ENCODE results near the gene LCLAT1.
"Not testable (repeated sequence)": the region's sequence is repeated elsewhere in the genome, so short reads cannot be mapped to it uniquely, and the experiment has no call there.

LCLAT1 gene

GRCh38 chr2:30511122-30512083 is 64.4 kb downstream of the LCLAT1 start:
- Histone ChIP-seq H3K9me3 (ENCODE audit: control insufficient read depth, low read length) (no peaks in the 10 kb centered on the region), H3K36me3 (ENCODE audit: control insufficient read depth, insufficient read depth, low read length) (no peaks in the 10 kb centered on the region), H3K4me1 (ENCODE audit: control insufficient read depth, insufficient read depth, low read length, poor library complexity, severe bottlenecking) (no peaks in the 10 kb centered on the region), H3K4me3 (ENCODE audit: insufficient read depth, low read depth, low read length, poor library complexity, severe bottlenecking) (no peak overlapping the region), H3K27me3 (replicated peaks; ENCODE audit: control insufficient read depth, insufficient read depth, low read length, poor library complexity, severe bottlenecking) (no peaks in the 10 kb centered on the region), H3K27ac (ENCODE audit: insufficient read depth, low read length, poor library complexity, severe bottlenecking) (no peak overlapping the region)
- no peak for DNase-seq

DNA sequence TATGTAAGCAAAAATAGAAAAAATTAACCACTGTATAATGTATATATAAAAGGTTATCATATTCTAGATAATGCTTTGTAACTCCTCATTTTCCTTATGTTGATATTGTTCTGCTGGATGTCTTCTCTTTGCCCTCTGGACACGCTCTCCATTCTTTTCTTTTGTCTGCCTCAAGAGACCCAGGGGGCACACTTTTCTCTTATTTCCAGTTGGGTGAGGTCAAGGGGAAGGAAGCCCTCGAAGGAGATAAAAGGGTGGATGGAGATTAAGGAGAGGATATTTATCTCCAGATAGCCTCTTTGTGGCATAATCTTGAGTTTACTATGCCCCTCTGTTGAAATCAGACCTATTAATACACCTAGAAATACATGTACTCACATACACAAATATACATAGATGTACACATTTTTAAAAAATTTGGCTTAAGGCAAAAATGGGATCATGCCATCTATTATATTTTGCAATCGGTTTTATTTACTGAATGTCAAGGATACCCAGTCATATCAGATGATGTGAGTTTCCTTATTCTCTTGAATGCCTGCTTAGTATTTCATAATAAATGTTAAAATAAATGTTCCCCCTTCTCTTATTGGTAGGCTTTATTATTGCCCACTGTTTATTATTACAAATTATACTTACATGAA is 65.3 kb downstream of the LCLAT1 start:
- Histone ChIP-seq H3K27ac (ENCODE audit: insufficient read depth, low read length, poor library complexity, severe bottlenecking) (no peak overlapping the region), H3K4me1 (ENCODE audit: control insufficient read depth, insufficient read depth, low read length, poor library complexity, severe bottlenecking) (no peaks in the 10 kb centered on the region), H3K4me3 (ENCODE audit: insufficient read depth, low read depth, low read length, poor library complexity, severe bottlenecking) (no peak overlapping the region), H3K27me3 (replicated peaks; ENCODE audit: control insufficient read depth, insufficient read depth, low read length, poor library complexity, severe bottlenecking) (no peaks in the 10 kb centered on the region), H3K36me3 (ENCODE audit: control insufficient read depth, insufficient read depth, low read length) (no peaks in the 10 kb centered on the region), H3K9me3 (ENCODE audit: control insufficient read depth, low read length) (no peaks in the 10 kb centered on the region)
- no peak for DNase-seq

DNA sequence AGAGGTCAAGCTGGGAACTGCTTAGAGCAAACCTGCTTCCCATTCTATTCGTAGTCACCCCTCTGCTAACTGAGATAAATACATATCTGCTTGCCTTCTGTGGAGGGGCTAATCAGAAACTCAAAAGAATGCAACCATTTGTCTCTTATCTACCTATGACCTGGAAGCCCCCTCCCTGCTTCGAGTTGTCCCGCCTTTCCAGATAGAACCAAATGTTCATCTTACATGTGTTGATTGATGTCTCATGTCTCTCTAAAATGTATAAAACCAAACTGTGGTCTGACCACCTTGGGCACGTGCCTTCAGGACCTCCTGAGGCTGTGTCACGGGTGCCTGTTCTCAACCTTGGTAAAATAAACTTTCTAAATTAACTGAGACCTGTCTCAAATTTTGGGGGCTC is 66.6 kb downstream of the LCLAT1 start:
- H3K27me3 ChIP-seq (replicated peaks; ENCODE audit: control insufficient read depth, insufficient read depth, low read length, poor library complexity, severe bottlenecking): not testable (repeated sequence)

GRCh38 chr2:30514134-30514847 is 67.2 kb downstream of the LCLAT1 start:
- no peaks in the 10 kb centered on the region for H3K9me3 ChIP-seq (ENCODE audit: control insufficient read depth, low read length)
- no peaks in the 10 kb centered on the region for H3K27me3 ChIP-seq (replicated peaks; ENCODE audit: control insufficient read depth, insufficient read depth, low read length, poor library complexity, severe bottlenecking)
- no peaks in the 10 kb centered on the region for H3K36me3 ChIP-seq (ENCODE audit: control insufficient read depth, insufficient read depth, low read length)
- no peak overlapping the region for H3K27ac ChIP-seq (ENCODE audit: insufficient read depth, low read length, poor library complexity, severe bottlenecking)
- DNase-seq: no peak
- H3K4me3 ChIP-seq (ENCODE audit: insufficient read depth, low read depth, low read length, poor library complexity, severe bottlenecking): no peak overlapping the region
- H3K4me1 ChIP-seq (ENCODE audit: control insufficient read depth, insufficient read depth, low read length, poor library complexity, severe bottlenecking): no peaks in the 10 kb centered on the region

More for the DNA sequence above, 66.6 kb downstream of the LCLAT1 start:
- not testable (repeated sequence) for DNase-seq; H3K27ac ChIP-seq (ENCODE audit: insufficient read depth, low read length, poor library complexity, severe bottlenecking); H3K4me1 ChIP-seq (ENCODE audit: control insufficient read depth, insufficient read depth, low read length, poor library complexity, severe bottlenecking); H3K4me3 ChIP-seq (ENCODE audit: insufficient read depth, low read depth, low read length, poor library complexity, severe bottlenecking); H3K36me3 ChIP-seq (ENCODE audit: control insufficient read depth, insufficient read depth, low read length); H3K9me3 ChIP-seq (ENCODE audit: control insufficient read depth, low read length)

GRCh38 chr2:30514848-30515435 is 67.9 kb downstream of the LCLAT1 start:
- DNase-seq: no peak
- Histone ChIP-seq H3K9me3 (ENCODE audit: control insufficient read depth, low read length) (no peaks in the 10 kb centered on the region), H3K36me3 (ENCODE audit: control insufficient read depth, insufficient read depth, low read length) (peaks cover 4% of the 10 kb centered on the region), H3K4me3 (ENCODE audit: insufficient read depth, low read depth, low read length, poor library complexity, severe bottlenecking) (no peak overlapping the region), H3K27me3 (replicated peaks; ENCODE audit: control insufficient read depth, insufficient read depth, low read length, poor library complexity, severe bottlenecking) (no peaks in the 10 kb centered on the region), H3K27ac (ENCODE audit: insufficient read depth, low read length, poor library complexity, severe bottlenecking) (no peak overlapping the region), H3K4me1 (ENCODE audit: control insufficient read depth, insufficient read depth, low read length, poor library complexity, severe bottlenecking) (no peaks in the 10 kb centered on the region)

DNA sequence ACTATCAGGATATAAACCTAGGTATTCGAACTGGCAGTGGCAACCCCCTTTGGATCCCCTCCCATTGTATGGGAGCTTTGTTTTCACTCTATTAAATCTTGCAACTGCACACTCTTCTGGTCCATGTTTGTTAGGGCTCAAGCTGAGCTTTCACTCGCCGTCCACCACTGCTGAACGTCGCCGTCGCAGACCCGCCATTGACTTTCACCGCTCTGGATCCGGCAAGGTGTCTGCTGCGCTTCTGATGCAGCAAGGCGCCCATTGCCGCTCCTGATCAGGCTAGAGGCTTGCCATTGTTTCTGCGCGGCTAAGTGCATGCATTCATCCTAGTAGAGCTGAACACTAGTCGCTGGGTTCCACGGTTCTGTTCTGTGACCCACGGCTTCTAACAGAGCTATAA is 69.1 kb downstream of the LCLAT1 start:
- H3K9me3 ChIP-seq (ENCODE audit: control insufficient read depth, low read length): no peaks in the 10 kb centered on the region
- no peaks in the 10 kb centered on the region for H3K27me3 ChIP-seq (replicated peaks; ENCODE audit: control insufficient read depth, insufficient read depth, low read length, poor library complexity, severe bottlenecking)
- H3K4me3 ChIP-seq (ENCODE audit: insufficient read depth, low read depth, low read length, poor library complexity, severe bottlenecking): no peak overlapping the region
- DNase-seq: no peak
- no peaks in the 10 kb centered on the region for H3K4me1 ChIP-seq (ENCODE audit: control insufficient read depth, insufficient read depth, low read length, poor library complexity, severe bottlenecking)
- no peak overlapping the region for H3K27ac ChIP-seq (ENCODE audit: insufficient read depth, low read length, poor library complexity, severe bottlenecking)
- peaks cover 4% of the 10 kb centered on the region for H3K36me3 ChIP-seq (ENCODE audit: control insufficient read depth, insufficient read depth, low read length)

DNA sequence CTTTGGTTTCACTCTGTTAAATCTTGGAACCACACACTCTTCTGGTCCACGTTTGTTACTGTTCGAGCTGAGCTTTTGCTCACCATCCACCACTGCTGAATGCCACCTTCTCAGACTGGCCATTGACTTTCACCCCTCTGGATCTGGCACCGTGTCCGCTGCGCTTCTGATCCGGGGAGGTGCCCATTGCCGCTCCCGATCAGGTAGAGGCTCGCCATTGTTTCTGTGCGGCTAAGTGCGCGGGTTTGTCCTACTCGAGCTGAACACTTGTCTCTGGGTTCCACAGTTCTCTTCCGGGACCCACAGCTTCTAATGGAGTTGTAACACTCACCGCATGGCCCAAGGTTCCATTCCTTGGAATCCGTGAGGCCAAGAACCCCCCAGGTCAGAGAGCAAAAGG is 72.8 kb downstream of the LCLAT1 start:
- Histone ChIP-seq H3K9me3 (ENCODE audit: control insufficient read depth, low read length) (no peaks in the 10 kb centered on the region), H3K36me3 (ENCODE audit: control insufficient read depth, insufficient read depth, low read length) (peaks cover 4% of the 10 kb centered on the region), H3K27ac (ENCODE audit: insufficient read depth, low read length, poor library complexity, severe bottlenecking) (no peak overlapping the region), H3K4me1 (ENCODE audit: control insufficient read depth, insufficient read depth, low read length, poor library complexity, severe bottlenecking) (no peaks in the 10 kb centered on the region), H3K4me3 (ENCODE audit: insufficient read depth, low read depth, low read length, poor library complexity, severe bottlenecking) (no peak overlapping the region), H3K27me3 (replicated peaks; ENCODE audit: control insufficient read depth, insufficient read depth, low read length, poor library complexity, severe bottlenecking) (no peaks in the 10 kb centered on the region)
- no peak for DNase-seq

- no peaks in the 10 kb centered on the region for H3K27me3 ChIP-seq (replicated peaks; ENCODE audit: control insufficient read depth, insufficient read depth, low read length, poor library complexity, severe bottlenecking)
- H3K4me3 ChIP-seq (ENCODE audit: insufficient read depth, low read depth, low read length, poor library complexity, severe bottlenecking): no peak overlapping the region
- H3K27ac ChIP-seq (ENCODE audit: insufficient read depth, low read length, poor library complexity, severe bottlenecking): no peak overlapping the region
- H3K9me3 ChIP-seq (ENCODE audit: control insufficient read depth, low read length): no peaks in the 10 kb centered on the region
- no peaks in the 10 kb centered on the region for H3K4me1 ChIP-seq (ENCODE audit: control insufficient read depth, insufficient read depth, low read length, poor library complexity, severe bottlenecking)
- H3K36me3 ChIP-seq (ENCODE audit: control insufficient read depth, insufficient read depth, low read length): peaks cover 8% of the 10 kb centered on the region
- DNase-seq: no peak
These were observed 75.4 kb downstream of the LCLAT1 start for GRCh38 chr2:30522421-30522820.

DNA sequence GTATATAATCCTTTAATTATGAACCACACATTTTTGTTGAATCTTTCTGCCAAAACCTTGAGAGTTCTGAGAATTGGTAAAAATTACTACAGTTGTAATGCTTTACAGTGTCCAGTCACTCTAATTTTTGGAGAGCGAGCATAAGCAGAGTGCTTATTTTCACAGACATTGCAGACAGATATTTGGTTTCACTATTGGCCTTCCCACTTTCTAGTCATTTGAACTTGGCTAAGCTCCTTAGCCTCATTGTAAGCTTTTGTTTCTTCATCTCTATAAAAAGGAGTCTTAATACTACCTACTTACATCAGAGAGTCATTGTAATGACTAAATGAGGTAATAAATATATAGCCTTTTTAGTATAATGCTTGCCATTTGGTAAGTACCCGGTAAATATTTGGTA is 80.4 kb downstream of the LCLAT1 start:
- peaks cover 4% of the 10 kb centered on the region for H3K36me3 ChIP-seq (ENCODE audit: control insufficient read depth, insufficient read depth, low read length)
- no peaks in the 10 kb centered on the region for H3K27me3 ChIP-seq (replicated peaks; ENCODE audit: control insufficient read depth, insufficient read depth, low read length, poor library complexity, severe bottlenecking)
- H3K27ac ChIP-seq (ENCODE audit: insufficient read depth, low read length, poor library complexity, severe bottlenecking): no peak overlapping the region
- H3K4me3 ChIP-seq (ENCODE audit: insufficient read depth, low read depth, low read length, poor library complexity, severe bottlenecking): no peak overlapping the region
- DNase-seq: no peak
- H3K4me1 ChIP-seq (ENCODE audit: control insufficient read depth, insufficient read depth, low read length, poor library complexity, severe bottlenecking): no peaks in the 10 kb centered on the region
- H3K9me3 ChIP-seq (ENCODE audit: control insufficient read depth, low read length): no peaks in the 10 kb centered on the region
